HG03571 (cell line): ENCODE results near the gene DEDD2.

Experiments used
- ATAC-seq: cut with Tn5 transposase; IDR thresholded peaks from one replicate; pipeline ENCODE4 v1.9.1; 2021; ENCODE audit not compliant: unreplicated experiment

The DEDD2 gene

GRCh38 chr19:42151782-42152684, 65.4 kb downstream of the DEDD2 start:
- ATAC-seq: no peak

GRCh38 chr19:42150911-42151361, 66.5 kb downstream of the DEDD2 start:
- no peak for ATAC-seq

GRCh38 chr19:42150364-42150763, 67.1 kb downstream of the DEDD2 start:
- ATAC-seq: no peak

DNA sequence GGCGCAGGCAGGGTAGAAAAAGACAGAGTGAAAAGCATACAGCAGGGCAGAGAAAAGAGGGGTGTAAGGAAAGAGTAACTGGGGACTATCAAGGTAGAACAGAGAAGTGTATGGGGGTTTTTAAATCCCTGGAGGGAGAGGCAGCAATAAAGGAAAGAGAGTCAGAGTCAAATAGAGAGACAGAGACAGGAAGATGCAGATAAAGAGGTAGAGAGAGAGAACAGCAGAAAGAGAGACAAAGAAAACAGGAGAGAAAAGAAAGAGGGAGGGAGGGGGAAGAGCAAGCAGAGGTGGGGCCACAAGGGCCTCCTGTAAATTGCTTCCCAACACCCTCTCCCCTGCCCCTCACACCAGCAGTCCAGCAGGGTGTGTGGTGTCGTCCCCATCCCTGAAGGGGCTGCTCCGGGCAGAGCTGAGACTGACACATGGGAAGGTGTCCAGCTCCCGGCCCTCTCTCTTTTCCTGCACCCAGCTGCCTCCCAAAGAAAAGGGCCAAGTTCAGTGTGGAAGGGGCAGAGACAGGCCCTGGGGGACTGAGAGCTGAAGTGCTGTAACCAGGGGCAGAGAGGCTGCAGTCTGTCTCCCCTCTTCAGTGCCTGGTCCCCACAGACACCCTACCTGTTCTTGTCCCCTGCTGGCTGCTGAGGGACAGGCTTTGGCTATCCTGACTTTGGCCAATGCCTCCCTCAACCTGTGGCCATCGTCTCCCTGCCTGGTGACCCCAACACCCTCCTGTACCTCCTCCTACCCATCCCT, 67.9 kb downstream of the DEDD2 start:
- no peak for ATAC-seq
